Pons (tissue), 1 donor: Measurements from ENCODE around the gene CD200R1L.

ENCODE experiments used
- DNase-seq: peaks from one replicate; pipeline ENCODE4 v3.0.0-alpha.2; 2016; ENCODE audit warnings: low spot score

The CD200R1L gene

GRCh38 chr3:112818289-112818688 lies 28.4 kb downstream of the CD200R1L start:
- no peak for DNase-seq

DNA sequence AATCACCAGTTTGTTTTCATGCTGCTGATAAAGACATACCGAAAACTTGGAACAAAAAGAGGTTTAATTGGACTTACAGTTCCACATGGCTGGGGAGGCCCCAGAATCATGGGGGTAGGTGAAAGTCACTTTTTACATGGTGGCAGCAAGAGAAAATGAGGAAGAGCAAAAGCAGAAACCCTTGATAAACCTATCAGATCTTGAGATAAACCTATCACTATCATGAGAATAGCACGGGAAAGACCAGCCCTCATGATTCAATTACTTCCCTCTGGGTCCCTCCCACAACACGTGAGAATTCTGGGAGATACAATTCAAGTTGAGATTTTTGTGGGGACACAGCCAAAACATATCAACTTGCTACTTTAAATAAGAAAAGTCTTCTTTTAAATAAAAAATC lies 28.9 kb downstream of the CD200R1L start:
- DNase-seq = no peak

- no peak for DNase-seq
These were observed 29.4 kb downstream of the CD200R1L start for GRCh38 chr3:112817271-112817670.

GRCh38 chr3:112815981-112816380 lies 30.7 kb downstream of the CD200R1L start:
- no peak for DNase-seq

GRCh38 chr3:112814266-112814665 lies 32.4 kb downstream of the CD200R1L start:
- peak; percentile 37 for DNase-seq

GRCh38 chr3:112813723-112814171 lies 32.9 kb downstream of the CD200R1L start:
- peak; percentile 90 for DNase-seq

DNA sequence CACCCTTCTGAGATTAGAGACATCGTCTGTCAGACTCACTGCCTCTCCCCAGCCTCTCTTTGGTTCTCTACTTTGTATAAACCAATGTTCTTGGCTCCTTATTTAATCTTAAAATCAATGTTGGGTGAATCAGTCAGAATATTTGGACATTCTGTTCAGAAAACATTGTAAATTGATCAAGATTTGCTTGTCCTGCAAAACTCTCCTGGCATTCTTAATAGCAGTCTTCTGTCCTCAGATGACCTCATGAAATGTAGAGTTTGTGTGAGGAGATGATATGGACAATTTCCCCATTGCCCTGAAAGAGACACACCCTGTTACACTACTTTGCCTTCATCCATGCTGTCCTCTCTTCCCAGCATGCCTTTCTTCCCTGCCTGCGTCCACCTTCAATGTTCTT lies 33.6 kb downstream of the CD200R1L start:
- no peak for DNase-seq

GRCh38 chr3:112811917-112812660 lies 34.6 kb downstream of the CD200R1L start:
- peak; percentile 53 for DNase-seq

GRCh38 chr3:112811131-112811884 lies 35.4 kb downstream of the CD200R1L start:
- peak; percentile 5 for DNase-seq

GRCh38 chr3:112810561-112810960 lies 36.1 kb downstream of the CD200R1L start:
- DNase-seq = no peak

- no peak for DNase-seq
These were observed 38.5 kb downstream of the CD200R1L start for GRCh38 chr3:112808136-112808535.

GRCh38 chr3:112807685-112808084 lies 39.0 kb downstream of the CD200R1L start:
- no peak for DNase-seq

- no peak for DNase-seq
These were observed 39.8 kb downstream of the CD200R1L start for GRCh38 chr3:112806903-112807302.

DNA sequence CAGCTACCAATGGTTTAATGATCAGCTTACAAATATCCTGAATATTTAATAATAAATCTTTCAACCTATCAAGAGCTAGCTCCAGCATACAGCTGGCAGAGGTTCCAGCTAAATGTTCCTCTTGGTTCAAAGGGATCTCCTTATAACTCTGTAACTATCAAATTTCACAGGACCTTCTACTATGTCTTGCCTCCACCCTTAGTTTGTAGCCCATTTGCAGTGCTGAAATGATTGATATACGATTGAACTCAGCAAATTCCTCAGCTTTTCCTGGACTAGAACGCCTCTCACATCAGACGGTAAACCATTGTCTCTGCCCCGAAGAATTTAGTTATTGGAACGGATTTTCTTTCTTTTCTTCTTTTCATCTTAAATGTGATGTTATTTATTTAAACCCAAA lies 41.5 kb downstream of the CD200R1L start:
- DNase-seq = no peak

- no peak for DNase-seq
These were observed 42.6 kb downstream of the CD200R1L start for GRCh38 chr3:112804021-112804420.

DNA sequence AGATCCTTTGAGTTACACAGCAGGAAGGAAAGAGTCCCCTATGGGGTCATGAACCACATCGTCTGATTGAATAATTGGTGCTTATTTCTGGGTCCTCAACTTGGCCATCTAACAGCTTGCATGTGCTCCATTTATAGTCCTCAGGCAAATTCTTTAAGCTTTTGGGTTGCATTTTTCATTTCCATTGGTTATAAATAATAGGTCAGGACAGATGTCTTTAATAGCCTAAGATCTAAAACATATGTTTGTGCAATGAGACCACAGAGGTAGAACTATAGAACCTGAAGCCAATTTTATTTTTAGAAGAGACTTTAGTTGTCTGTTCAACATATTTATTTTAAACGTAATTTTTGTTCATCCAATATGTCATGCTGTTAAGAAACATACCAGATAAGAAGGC lies 43.2 kb downstream of the CD200R1L start:
- DNase-seq = no peak

DNA sequence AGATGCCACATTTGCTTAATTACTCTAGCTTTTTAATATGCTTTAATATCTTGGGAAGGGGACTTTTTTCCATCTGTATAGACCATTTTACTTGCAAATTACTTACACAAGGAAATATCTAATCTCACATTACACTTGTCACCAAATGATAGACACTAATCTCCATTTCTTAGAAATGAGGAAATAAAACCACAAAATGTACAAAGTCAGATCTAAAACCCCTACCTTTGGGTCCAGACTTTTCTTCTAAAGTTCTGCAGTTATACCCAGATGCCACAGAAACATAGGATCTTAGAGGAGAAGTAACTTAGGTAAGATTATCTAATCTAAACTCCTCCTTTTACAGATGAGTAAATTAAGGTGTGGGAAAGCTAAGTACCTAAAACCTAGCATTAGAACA lies 44.3 kb downstream of the CD200R1L start:
- DNase-seq = no peak

DNA sequence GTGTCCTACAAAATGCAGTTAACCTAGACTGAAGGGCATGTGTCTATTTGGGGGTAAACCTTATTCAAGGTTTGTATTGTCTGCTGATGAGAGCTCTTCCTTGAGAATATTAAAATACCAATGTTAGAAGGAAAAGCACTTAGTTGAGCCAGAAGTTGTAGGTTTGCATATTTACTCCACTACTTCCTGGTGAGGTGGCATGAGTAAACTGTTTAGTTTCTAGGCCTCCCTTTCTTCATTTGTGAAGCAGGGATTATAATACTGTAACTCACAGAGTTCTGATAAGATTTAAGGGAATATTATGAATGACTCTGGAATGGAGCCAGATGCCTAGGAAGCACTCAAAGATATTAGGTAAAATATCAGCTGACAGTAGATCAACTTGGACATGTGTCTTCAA lies 46.7 kb downstream of the CD200R1L start:
- no peak for DNase-seq

DNA sequence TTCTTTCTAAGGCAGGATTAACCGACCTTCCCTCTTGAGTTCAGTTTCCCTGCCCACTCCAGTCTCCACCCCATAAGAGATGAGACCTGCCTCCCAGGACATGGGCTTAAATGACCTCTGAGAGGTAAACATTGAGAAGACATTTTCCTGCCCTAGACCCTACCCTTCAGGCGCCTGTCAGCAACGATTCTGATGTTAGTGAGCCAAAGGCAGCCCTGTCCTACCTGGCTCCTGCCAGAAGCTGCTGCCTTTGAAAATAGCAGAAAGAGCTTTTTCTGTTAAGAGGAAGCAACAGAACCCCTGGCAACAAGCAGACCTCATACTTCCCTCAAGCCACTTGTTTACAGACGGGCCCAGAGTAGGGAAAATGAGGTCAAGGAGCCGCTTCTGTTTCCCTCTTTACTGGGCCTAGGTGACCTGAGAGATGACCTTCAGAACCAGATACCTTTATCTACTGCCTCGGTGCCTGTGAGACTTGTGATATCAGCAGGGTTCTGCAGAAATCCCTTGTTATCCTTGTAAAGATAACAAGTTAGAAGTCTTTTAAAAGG lies 52.0 kb downstream of the CD200R1L start:
- peak; percentile 38 for DNase-seq

- DNase-seq = no peak
These were observed 53.2 kb downstream of the CD200R1L start for GRCh38 chr3:112793326-112794081.

DNA sequence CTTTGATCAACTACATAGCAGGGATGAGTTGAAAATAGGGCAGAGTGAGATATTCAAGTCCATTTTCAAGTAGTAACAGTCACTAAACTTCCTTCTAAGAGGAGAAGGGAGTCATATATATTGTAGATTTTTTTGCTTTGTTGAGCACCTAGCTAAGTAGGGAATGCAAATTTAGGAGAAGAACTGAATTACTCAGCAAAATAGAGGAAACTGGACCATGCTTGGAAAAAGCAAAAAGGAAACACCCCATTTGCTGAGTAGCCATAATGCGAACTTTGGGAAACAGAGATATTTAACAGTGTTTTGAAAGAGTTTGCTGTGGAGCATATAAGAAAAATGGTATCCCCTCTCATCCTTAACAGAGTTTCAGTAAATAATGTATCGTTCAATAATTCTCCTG lies 54.9 kb downstream of the CD200R1L start:
- no peak for DNase-seq

- DNase-seq = no peak
These were observed 56.9 kb downstream of the CD200R1L start for GRCh38 chr3:112789787-112790186.
